Activated CD4-positive, alpha-beta T cell treated with anti-CD3 and anti-CD28 coated beads, Interleukin-2, amount 50 U/mL, for 16 hours (primary cell): ENCODE data around the gene ULBP1.
"Not testable (repeated sequence)": the region's sequence is repeated elsewhere in the genome, so short reads cannot be mapped to it uniquely, and the experiment has no call there.

ENCODE experiments used
- DNase-seq: peaks from one replicate; pipeline ENCODE4 v3.0.0-alpha.2; 2020

ULBP1 gene

GRCh38 chr6:150008588-150008987 is 44.8 kb downstream of the ULBP1 start:
- no peak for DNase-seq

- DNase-seq, result not testable (repeated sequence)
These were observed 49.4 kb downstream of the ULBP1 start for GRCh38 chr6:150012846-150013784.

GRCh38 chr6:150013785-150014622 is 50.3 kb downstream of the ULBP1 start:
- not testable (repeated sequence) for DNase-seq

DNA sequence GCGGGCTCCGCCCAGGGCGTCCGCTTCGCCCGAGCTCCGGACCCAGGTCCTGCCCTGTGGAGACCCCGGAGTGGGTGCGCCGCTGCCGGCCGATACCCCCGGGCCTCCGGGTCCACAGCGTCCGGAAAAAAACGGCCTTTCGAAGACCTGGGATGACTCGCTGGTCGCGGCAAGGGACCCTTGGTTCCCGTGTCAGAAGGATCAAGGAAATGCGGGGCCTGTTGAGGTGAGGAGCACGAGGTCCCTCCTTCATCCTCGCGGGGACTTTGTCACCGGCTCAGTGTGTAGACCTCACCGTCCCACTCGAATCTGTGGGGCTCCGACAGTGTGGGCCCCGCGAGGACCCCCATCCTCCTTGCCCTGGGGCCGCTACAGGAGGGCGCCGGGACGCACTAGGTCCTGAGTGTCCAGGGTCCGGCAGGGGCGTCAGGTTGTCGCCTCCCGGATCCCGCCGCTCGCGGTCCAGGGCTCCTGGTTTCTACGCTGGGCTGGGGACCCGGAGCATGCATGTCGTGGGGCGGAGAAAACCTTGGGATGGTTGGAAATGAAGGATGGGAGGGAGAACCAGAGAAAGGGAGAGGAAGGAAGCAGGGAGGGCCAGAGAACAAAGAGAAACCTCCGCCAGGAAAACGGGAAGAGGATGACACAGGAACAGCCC is 51.0 kb downstream of the ULBP1 start:
- DNase-seq, result not testable (repeated sequence)

- DNase-seq, result not testable (repeated sequence)
These were observed 51.7 kb downstream of the ULBP1 start for GRCh38 chr6:150015281-150016001.

GRCh38 chr6:150016324-150017185 is 52.8 kb downstream of the ULBP1 start:
- peak; percentile 71 for DNase-seq

DNA sequence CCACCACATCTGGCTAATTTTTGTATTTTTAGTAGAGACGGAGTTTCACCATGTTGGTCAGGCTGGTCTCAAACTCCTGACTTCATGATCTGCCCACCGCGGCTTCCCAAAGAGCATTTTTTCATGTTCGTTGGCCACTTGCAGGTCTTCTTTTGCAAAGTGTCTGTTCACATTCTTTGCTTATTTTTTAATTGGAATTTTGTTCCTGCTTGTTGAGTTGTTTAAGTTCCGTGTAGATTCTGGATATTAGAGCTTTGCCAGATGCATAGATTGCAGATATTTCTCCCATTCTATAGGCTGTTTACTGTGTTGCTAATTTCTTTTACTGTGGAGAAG is 53.4 kb downstream of the ULBP1 start:
- DNase-seq, result not testable (repeated sequence)

GRCh38 chr6:150018846-150019580 is 55.3 kb downstream of the ULBP1 start:
- no peak for DNase-seq

GRCh38 chr6:150021870-150022269 is 58.1 kb downstream of the ULBP1 start:
- DNase-seq, result not testable (repeated sequence)
